ENCODE results near the gene HOXD1. TPM values are rescaled to one million over a fixed set of nuclear protein-coding genes. Genes with fewer than 3 reads are reported as not detected.

The HOXD1 gene
- total RNA-seq, 1 donor from 2014 or later = not detected

DNA sequence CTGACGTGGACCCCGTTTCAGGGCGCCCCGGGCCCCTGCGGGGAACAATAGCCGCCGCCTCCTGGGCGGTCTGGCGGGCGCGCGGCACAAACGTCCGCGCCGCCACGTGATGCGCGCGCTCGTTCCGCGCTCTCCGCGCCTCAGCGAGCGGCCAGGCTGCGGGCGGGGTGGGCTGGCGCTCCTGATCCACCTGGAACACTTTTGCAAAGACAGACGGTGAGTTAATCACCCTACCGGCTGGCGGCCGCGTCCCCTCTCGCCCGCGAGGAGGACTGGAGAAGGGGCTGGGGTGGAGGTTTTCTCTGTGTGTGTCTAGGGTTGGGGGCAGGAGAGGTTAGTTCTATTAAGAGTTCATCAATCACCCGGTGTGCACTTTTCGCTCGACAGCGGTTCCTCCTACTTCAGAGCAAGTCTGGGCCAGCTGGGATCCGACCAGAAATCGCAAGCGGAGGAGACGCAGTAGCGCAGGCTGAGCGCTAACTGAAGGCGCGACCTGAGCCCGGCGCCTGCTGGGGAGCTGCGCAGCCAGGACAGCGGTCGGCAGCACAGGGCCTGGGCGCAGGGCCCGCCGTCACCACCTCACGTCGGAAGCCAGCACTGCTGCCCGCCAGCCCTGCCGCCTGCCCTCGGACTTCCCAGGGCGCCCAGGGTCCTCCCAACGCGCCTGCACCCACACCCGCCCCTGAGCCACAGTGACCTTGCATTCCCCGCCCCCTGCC lies 10.3 kb upstream of the HOXD1 start:
- Mint-ChIP-seq H3K4me3 (ENCODE audit: low read depth) (peak overlapping the region; percentile 73), H3K4me1 (ENCODE audit: low read depth) (peaks cover 8% of the 10 kb centered on the region), H3K27me3 (peaks cover 96% of the 10 kb centered on the region), H3K27ac (no peak overlapping the region), H3K9me3 (ENCODE audit: low read depth) (no peaks in the 10 kb centered on the region), H3K36me3 (ENCODE audit: insufficient read depth) (no peaks in the 10 kb centered on the region)
- TF ChIP-seq, protein P1, sequence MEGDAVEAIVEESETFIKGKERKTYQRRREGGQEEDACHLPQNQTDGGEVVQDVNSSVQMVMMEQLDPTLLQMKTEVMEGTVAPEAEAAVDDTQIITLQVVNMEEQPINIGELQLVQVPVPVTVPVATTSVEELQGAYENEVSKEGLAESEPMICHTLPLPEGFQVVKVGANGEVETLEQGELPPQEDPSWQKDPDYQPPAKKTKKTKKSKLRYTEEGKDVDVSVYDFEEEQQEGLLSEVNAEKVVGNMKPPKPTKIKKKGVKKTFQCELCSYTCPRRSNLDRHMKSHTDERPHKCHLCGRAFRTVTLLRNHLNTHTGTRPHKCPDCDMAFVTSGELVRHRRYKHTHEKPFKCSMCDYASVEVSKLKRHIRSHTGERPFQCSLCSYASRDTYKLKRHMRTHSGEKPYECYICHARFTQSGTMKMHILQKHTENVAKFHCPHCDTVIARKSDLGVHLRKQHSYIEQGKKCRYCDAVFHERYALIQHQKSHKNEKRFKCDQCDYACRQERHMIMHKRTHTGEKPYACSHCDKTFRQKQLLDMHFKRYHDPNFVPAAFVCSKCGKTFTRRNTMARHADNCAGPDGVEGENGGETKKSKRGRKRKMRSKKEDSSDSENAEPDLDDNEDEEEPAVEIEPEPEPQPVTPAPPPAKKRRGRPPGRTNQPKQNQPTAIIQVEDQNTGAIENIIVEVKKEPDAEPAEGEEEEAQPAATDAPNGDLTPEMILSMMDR (IDR thresholded peaks at IDR 0.05; ENCODE audit: unreplicated experiment) = no peak
- no peak for DNase-seq (ENCODE audit: low spot score, unreplicated experiment)

DNA sequence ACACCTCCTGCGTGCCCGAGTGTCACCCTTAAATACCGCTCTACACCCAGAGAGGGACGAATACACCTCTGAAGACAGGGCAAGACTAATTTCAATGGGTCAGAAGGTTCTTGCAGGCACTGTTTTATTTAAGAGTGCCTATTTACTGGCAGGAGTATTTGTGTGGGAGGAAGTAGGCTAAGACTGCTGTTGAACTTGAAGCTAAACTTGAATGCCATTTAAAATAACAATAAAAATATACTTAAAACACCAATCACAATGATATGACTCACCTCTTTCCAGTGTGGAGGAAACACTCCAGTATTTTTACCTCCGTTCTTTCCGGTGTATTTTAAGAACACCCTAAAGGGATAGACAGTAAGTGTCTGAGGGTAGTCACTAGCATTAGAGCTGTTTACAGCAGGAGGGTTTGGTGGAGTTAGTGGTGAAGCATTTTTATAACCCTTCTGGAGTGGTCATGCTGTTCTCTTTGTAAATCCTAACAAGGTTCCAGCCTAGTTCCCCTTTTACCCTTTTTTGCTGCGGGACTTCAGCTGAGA lies 9.6 kb upstream of the HOXD1 start:
- Mint-ChIP-seq H3K36me3 (ENCODE audit: insufficient read depth) (no peaks in the 10 kb centered on the region), H3K4me3 (ENCODE audit: low read depth) (peak overlapping the region; percentile 7), H3K9me3 (ENCODE audit: low read depth) (no peaks in the 10 kb centered on the region), H3K27me3 (peaks cover 96% of the 10 kb centered on the region), H3K4me1 (ENCODE audit: low read depth) (peaks cover 8% of the 10 kb centered on the region), H3K27ac (no peak overlapping the region)
- TF ChIP-seq, protein P1 (IDR thresholded peaks at IDR 0.05; ENCODE audit: unreplicated experiment) = no peak
- no peak for DNase-seq (ENCODE audit: low spot score, unreplicated experiment)

DNA sequence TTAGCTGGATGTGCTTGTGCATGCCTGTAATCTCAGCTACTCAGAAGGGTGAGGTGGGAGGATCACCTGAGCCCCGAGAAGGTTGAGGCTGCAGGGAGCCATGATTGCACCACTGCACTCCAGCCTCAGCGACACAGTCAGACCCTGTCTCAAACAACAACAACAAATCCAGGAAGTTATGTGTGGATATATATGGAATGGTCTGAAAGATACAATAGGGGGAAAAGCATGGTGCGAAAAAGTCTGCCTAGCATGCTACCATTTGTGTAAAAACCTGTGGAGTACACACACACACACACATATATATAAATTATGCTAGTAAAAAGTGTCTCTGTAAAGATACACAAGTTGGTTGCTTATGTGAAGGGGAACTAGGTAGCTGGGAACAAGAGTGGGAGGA lies 6.9 kb upstream of the HOXD1 start:
- TF ChIP-seq, protein P1 (IDR thresholded peaks at IDR 0.05; ENCODE audit: unreplicated experiment) = no peak
- Mint-ChIP-seq H3K4me3 (ENCODE audit: low read depth) (no peak overlapping the region), H3K4me1 (ENCODE audit: low read depth) (peaks cover 2% of the 10 kb centered on the region), H3K27ac (no peak overlapping the region), H3K9me3 (ENCODE audit: low read depth) (no peaks in the 10 kb centered on the region), H3K27me3 (peaks cover 92% of the 10 kb centered on the region), H3K36me3 (ENCODE audit: insufficient read depth) (no peaks in the 10 kb centered on the region)
- DNase-seq (ENCODE audit: low spot score, unreplicated experiment) = no peak

DNA sequence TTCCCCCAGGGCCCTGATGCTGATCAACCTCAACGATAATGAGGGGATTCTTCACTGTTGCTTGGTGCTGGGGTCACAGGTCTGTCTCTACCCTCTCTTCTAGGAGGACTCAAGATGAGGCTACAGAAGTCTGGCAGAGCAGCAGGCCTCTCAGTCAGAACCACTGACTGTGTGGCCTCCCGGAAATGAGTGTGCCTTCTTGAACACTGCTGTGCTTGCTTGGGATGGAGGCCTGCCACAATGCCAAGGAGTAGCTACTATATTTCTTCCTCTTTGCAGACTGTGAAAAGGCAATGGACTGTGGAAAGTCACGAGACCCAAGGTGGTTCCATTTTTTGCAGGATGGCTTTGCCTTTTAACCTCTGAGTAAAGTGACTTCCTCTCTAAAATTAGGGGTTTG lies 5.8 kb upstream of the HOXD1 start:
- peaks cover 91% of the 10 kb centered on the region for H3K27me3 Mint-ChIP-seq
- H3K27ac Mint-ChIP-seq = no peak overlapping the region
- H3K36me3 Mint-ChIP-seq (ENCODE audit: insufficient read depth) = no peaks in the 10 kb centered on the region
- no peaks in the 10 kb centered on the region for H3K9me3 Mint-ChIP-seq (ENCODE audit: low read depth)
- no peak overlapping the region for H3K4me3 Mint-ChIP-seq (ENCODE audit: low read depth)
- no peak for DNase-seq (ENCODE audit: low spot score, unreplicated experiment)
- TF ChIP-seq, protein P1 (IDR thresholded peaks at IDR 0.05; ENCODE audit: unreplicated experiment) = no peak
- H3K4me1 Mint-ChIP-seq (ENCODE audit: low read depth) = peaks cover 3% of the 10 kb centered on the region

DNA sequence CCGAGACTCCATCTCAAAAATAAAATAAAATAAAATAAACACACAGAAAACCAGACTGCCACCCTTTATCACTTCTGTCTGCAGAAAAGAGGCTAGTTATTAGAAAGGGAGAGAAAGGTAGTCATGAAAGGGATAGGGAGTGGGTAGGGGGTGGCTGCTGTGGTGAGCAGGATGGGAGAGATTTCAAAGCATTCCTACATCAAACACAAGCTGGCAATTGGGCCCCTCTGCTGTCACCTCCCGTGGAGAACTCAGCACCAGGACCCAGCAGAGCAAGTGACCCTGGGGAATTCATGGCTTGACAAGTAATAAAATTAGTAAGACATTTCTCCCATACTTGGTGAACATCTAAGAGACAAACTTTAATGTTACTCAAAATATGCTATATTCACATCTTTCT lies 3.7 kb upstream of the HOXD1 start:
- H3K9me3 Mint-ChIP-seq (ENCODE audit: low read depth) = no peaks in the 10 kb centered on the region
- peaks cover 84% of the 10 kb centered on the region for H3K27me3 Mint-ChIP-seq
- peaks cover 7% of the 10 kb centered on the region for H3K4me1 Mint-ChIP-seq (ENCODE audit: low read depth)
- H3K4me3 Mint-ChIP-seq (ENCODE audit: low read depth) = no peak overlapping the region
- no peaks in the 10 kb centered on the region for H3K36me3 Mint-ChIP-seq (ENCODE audit: insufficient read depth)
- TF ChIP-seq, protein P1 (IDR thresholded peaks at IDR 0.05; ENCODE audit: unreplicated experiment) = no peak
- no peak overlapping the region for H3K27ac Mint-ChIP-seq
- no peak for DNase-seq (ENCODE audit: low spot score, unreplicated experiment)

All from progenitor cell of endocrine pancreas (in vitro differentiated cells).